HCT116 (cell line): ENCODE results near the gene LPAR6. TPM values are rescaled to one million over a fixed set of nuclear protein-coding genes. Genes with fewer than 3 reads are reported as not detected.
A peak's percentile ranks its signal among the peaks of the same experiment; 100 is the strongest.

ENCODE experiments used
- ATAC-seq: fragments of 200-7000 bp; cut with Tn5 transposase; 2 replicates; pipeline ENCODE4 v1.9.1; 2020; ENCODE audit warnings: mild to moderate bottlenecking, moderate library complexity
- Bru-seq: library from RNA; stranded (reverse); fragments of 400-500 nt; gene quantifications from one replicate; lab custom pipeline; 2021; lab: Mats Ljungman, UMichigan
- BruChase-seq, 2 experiments: library from RNA; stranded (reverse); fragments of 400-500 nt; gene quantifications; one replicate each; lab custom pipeline; 2021; lab: Mats Ljungman, UMichigan
- BruUV-seq: library from RNA; stranded (reverse); fragments of 400-500 nt; replicated peaks from 2 replicates; lab custom pipeline; 2021; lab: Mats Ljungman, UMichigan
- CTCF ChIA-PET: fragments of 300-600 bp; sonication (Branson Sonifier 250); formaldehyde crosslinking; loops from one replicate; lab custom pipeline; 2021; ENCODE audit warnings: antibody characterized with exemption; lab: Charles Lee
- POLR2A ChIA-PET: fragments of 300-600, 350-600 bp; sonication (Branson Sonifier 250); formaldehyde crosslinking; loops from one replicate; lab custom pipeline; 2021; ENCODE audit warnings: antibody characterized with exemption; lab: Charles Lee
- RAD21 ChIA-PET, 2 experiments: fragments of 300-600 bp; sonication (Branson Sonifier 250); formaldehyde crosslinking; loops; one replicate each; lab custom pipeline; 2023; ENCODE audit warnings: low total read pairs in 2 of 2; ENCODE audit not compliant: uncharacterized antibody in 2 of 2, unreplicated experiment in 2 of 2, low non-redundant PET in 1 of 2; lab: Charles Lee
- DNase-seq: peaks from one replicate; pipeline ENCODE4 v3.0.0-alpha.2; 2010; ENCODE audit warnings: low read depth, low spot score
- H2AFZ ChIP-seq: fragments of 200-600 bp; shearing (Covaris generic), sonication (generic); 2 replicates; pipeline ENCODE4 v1.6.1; 2017; ENCODE audit warnings: low read depth, mixed run types, mixed read lengths, antibody characterized with exemption, low read length; ENCODE audit not compliant: poor library complexity, severe bottlenecking
- H3K27ac ChIP-seq: 2 replicates; pipeline ENCODE4 v1.5.1; 2012; ENCODE audit warnings: low read depth, low read length
- H3K27me3 ChIP-seq: fragments of 200-600 bp; sonication (generic); 2 replicates; pipeline ENCODE4 v1.6.1; 2016; ENCODE audit warnings: mixed run types, low read length, mixed read lengths; ENCODE audit not compliant: insufficient read depth
- H3K36me3 ChIP-seq, 2 experiments: fragments of 200-500 bp in 1 of 2; fragments of 200-600 bp in 1 of 2; sonication (Bioruptor generic) in 1 of 2; sonication (generic) in 1 of 2; 2 replicates each; pipeline versions ENCODE4 v1.5.1 to v1.6.1; 2014 to 2016; ENCODE audit warnings: low read length in 2 of 2, inconsistent platforms in 1 of 2, mixed read lengths in 1 of 2, mixed run types in 1 of 2; ENCODE audit not compliant: insufficient read depth in 2 of 2, control insufficient read depth in 1 of 2
- H3K4me1 ChIP-seq, 2 experiments: fragments of 200-600 bp in 1 of 2; sonication (generic) in 1 of 2; 2 replicates each; pipeline versions ENCODE4 v1.5.1 to v1.6.1; 2012 to 2017; ENCODE audit warnings: low read length in 2 of 2, inconsistent platforms in 1 of 2, mild to moderate bottlenecking in 1 of 2, mixed read lengths in 1 of 2, mixed run types in 1 of 2, moderate library complexity in 1 of 2; ENCODE audit not compliant: insufficient read depth in 2 of 2, control insufficient read depth in 1 of 2
- H3K4me2 ChIP-seq: fragments of 200-600 bp; sonication (generic); 2 replicates; pipeline ENCODE4 v1.6.1; 2017; ENCODE audit warnings: mixed run types, low read length, mixed read lengths
- H3K4me3 ChIP-seq, 2 experiments: fragments of 200-600 bp in 1 of 2; sonication (generic) in 1 of 2; replicated peaks in 1 of 2; 2 replicates each; pipeline ENCODE4 v1.5.1; 2011 to 2016; ENCODE audit warnings: low read length in 2 of 2, control low read depth in 1 of 2, low read depth in 1 of 2, mild to moderate bottlenecking in 1 of 2, mixed read lengths in 1 of 2, mixed run types in 1 of 2
- H3K79me2 ChIP-seq: fragments of 200-600 bp; sonication (generic); 2 replicates; pipeline ENCODE4 v1.6.1; 2017; ENCODE audit warnings: mild to moderate bottlenecking, mixed run types, low read length, moderate library complexity, mixed read lengths; ENCODE audit not compliant: insufficient read depth
- H3K9ac ChIP-seq: fragments of 200-600 bp; sonication (generic); 2 replicates; pipeline ENCODE4 v1.6.1; 2016; ENCODE audit warnings: low read length, mixed read lengths
- H3K9me2 ChIP-seq: fragments of 200-600 bp; sonication (generic), shearing (Covaris generic); 2 replicates; pipeline ENCODE4 v1.6.1; 2017; ENCODE audit warnings: mixed run types, mild to moderate bottlenecking, moderate library complexity; ENCODE audit not compliant: insufficient read depth
- H3K9me3 ChIP-seq, 2 experiments: fragments of 200-500 bp in 1 of 2; fragments of 200-600 bp in 1 of 2; sonication (Bioruptor generic) in 1 of 2; sonication (generic) in 1 of 2; 2 replicates each; pipeline ENCODE4 v1.6.1; 2014 to 2017; ENCODE audit warnings: low read length in 2 of 2, mixed read lengths in 2 of 2, inconsistent platforms in 1 of 2, low read depth in 1 of 2, mild to moderate bottlenecking in 1 of 2, mixed run types in 1 of 2, moderate library complexity in 1 of 2; ENCODE audit not compliant: control insufficient read depth in 1 of 2, insufficient read depth in 1 of 2
- H4K20me1 ChIP-seq: fragments of 200-600 bp; sonication (generic), shearing (Covaris generic); 2 replicates; pipeline ENCODE4 v1.6.1; 2017; ENCODE audit warnings: mixed run types, mild to moderate bottlenecking, moderate library complexity; ENCODE audit not compliant: insufficient read depth
- CBX3 ChIP-seq: IDR thresholded peaks from 2 replicates; pipeline ENCODE4 v1.6.1; 2012; ENCODE audit warnings: low read depth
- CEBPB ChIP-seq: IDR thresholded peaks from 2 replicates; pipeline ENCODE4 v1.6.1; 2012; ENCODE audit warnings: low read depth
- ELF1 ChIP-seq: IDR thresholded peaks from 2 replicates; pipeline ENCODE4 v1.6.1; 2012; ENCODE audit warnings: low read depth, borderline replicate concordance
- EZH2 ChIP-seq: fragments of 200-600 bp; sonication (generic); IDR thresholded peaks from 2 replicates; pipeline ENCODE4 v1.6.1; 2017; ENCODE audit warnings: antibody characterized with exemption, mixed run types
- EZH2phosphoT487 ChIP-seq: fragments of 200-600 bp; IDR thresholded peaks from 2 replicates; pipeline ENCODE4 v1.6.1; 2018; ENCODE audit warnings: antibody characterized with exemption, borderline replicate concordance
- JUND ChIP-seq: IDR thresholded peaks from 2 replicates; pipeline ENCODE4 v1.6.1; 2012
- MAX ChIP-seq: IDR thresholded peaks from 2 replicates; pipeline ENCODE4 v1.6.1; 2012
- POLR2A ChIP-seq: IDR thresholded peaks from 2 replicates; pipeline ENCODE4 v1.7.0; 2011; ENCODE audit warnings: borderline replicate concordance; ENCODE audit not compliant: insufficient read depth, insufficient read length; ENCODE audit errors: extremely low read depth
- POLR2AphosphoS5 ChIP-seq: IDR thresholded peaks from 2 replicates; pipeline ENCODE4 v1.6.1; 2011; ENCODE audit warnings: mild to moderate bottlenecking, low read depth, low read length, moderate library complexity
- SRF ChIP-seq: IDR thresholded peaks from 2 replicates; pipeline ENCODE4 v1.6.1; 2012; ENCODE audit warnings: low read depth
- TCF7L2 ChIP-seq: IDR thresholded peaks from 2 replicates; pipeline ENCODE4 v1.7.0; 2011; ENCODE audit warnings: borderline replicate concordance, inconsistent platforms; ENCODE audit not compliant: insufficient read depth, insufficient read length; ENCODE audit errors: extremely low read depth
- ZNF274 ChIP-seq: fragments of 200-500 bp; sonication (Bioruptor generic); IDR thresholded peaks from 2 replicates; pipeline ENCODE4 v1.6.1; 2014; ENCODE audit warnings: mild to moderate bottlenecking, low read depth, low read length, inconsistent platforms
- intact Hi-C: fragments of 100-400 bp; cut with micrococcal nuclease; formaldehyde crosslinking; loops from 2 replicates; pipeline ENCODE4 v1.10.0; 2022
- long read RNA-seq: library from polyadenylated mRNA; unstranded; transcript quantifications from one replicate; pipeline ENCODE4 v2.0.0, GENCODE V29; 2021; ENCODE audit not compliant: unreplicated experiment
- polyA plus RNA-seq: library from polyadenylated mRNA; unstranded; fragments of >200 nt; gene quantifications from 2 replicates; pipeline ENCODE4 v1.2.1, GENCODE V29; 2012; ENCODE audit warnings: missing spikeins
- total RNA-seq: library from RNA; stranded (reverse); gene quantifications from one replicate; pipeline ENCODE4 v1.2.1, GENCODE V29; 2021; ENCODE audit not compliant: unreplicated experiment
- TF ChIP-seq, protein P1 (sequence below): IDR thresholded peaks from 2 replicates; pipeline ENCODE4 v1.6.1; 2012
- TF ChIP-seq, protein P2 (sequence below): IDR thresholded peaks from 2 replicates; pipeline ENCODE4 v1.6.1; 2011; ENCODE audit warnings: mild to moderate bottlenecking, low read length, moderate library complexity; ENCODE audit not compliant: insufficient replicate concordance; ENCODE audit errors: extremely low read depth
- TF ChIP-seq, protein P3 (sequence below): IDR thresholded peaks from 2 replicates; pipeline ENCODE4 v1.6.1; 2012; ENCODE audit warnings: low read depth

LPAR6 gene
- total RNA-seq (0.12 TPM), Bru-seq, nascent RNA (not detected), BruChase-seq, experiment 1, labeled RNA remaining after a 6-hour chase (not detected), BruChase-seq, experiment 2, labeled RNA remaining after a 2-hour chase (percentile 3 among the genes with signal in this experiment)
- 0.03 TPM in 1 of 2 replicates, not detected in the other for polyA plus RNA-seq
- long read RNA-seq, result 0 reads

- intact Hi-C loops, result no loop called here
- Histone ChIP-seq H3K79me2 (no peaks in the 10 kb centered on the region), H3K9ac (no peak within 1 kb of the TSS), H3K4me3 (no peak within 1 kb of the TSS), H3K9me2 (no peaks in the 10 kb centered on the region), H3K27me3 (no peaks in the 10 kb centered on the region), H3K27ac (no peak within 1 kb of the TSS), H2AFZ (no peak within 1 kb of the TSS), H3K4me2 (no peak within 1 kb of the TSS), H4K20me1 (no peaks in the 10 kb centered on the region), H3K9me3 (no peaks in the 10 kb centered on the region), H3K4me1 (no peaks in the 10 kb centered on the region), H3K36me3 (no peaks in the 10 kb centered on the region)
- CTCF ChIA-PET, result no interaction called here
- no TSS peak for BruUV-seq
- ATAC-seq, result no peak
- DNase-seq, result no peak
- RAD21 ChIA-PET, result no interaction called here
- TF ChIP-seq, protein P1, sequence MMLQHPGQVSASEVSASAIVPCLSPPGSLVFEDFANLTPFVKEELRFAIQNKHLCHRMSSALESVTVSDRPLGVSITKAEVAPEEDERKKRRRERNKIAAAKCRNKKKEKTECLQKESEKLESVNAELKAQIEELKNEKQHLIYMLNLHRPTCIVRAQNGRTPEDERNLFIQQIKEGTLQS, result no peak
- TF ChIP-seq POLR2A (no peak), EZH2 (no peak), SRF (no peak), ELF1 (no peak), EZH2phosphoT487 (no peak), MAX (no peak), TCF7L2 (no peak), ZNF274 (no peak), CBX3 (no peak), JUND (no peak), CEBPB (no peak), POLR2AphosphoS5 (no peak)
- TF ChIP-seq, protein P2, sequence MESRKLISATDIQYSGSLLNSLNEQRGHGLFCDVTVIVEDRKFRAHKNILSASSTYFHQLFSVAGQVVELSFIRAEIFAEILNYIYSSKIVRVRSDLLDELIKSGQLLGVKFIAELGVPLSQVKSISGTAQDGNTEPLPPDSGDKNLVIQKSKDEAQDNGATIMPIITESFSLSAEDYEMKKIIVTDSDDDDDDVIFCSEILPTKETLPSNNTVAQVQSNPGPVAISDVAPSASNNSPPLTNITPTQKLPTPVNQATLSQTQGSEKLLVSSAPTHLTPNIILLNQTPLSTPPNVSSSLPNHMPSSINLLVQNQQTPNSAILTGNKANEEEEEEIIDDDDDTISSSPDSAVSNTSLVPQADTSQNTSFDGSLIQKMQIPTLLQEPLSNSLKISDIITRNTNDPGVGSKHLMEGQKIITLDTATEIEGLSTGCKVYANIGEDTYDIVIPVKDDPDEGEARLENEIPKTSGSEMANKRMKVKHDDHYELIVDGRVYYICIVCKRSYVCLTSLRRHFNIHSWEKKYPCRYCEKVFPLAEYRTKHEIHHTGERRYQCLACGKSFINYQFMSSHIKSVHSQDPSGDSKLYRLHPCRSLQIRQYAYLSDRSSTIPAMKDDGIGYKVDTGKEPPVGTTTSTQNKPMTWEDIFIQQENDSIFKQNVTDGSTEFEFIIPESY, result no peak
- TF ChIP-seq, protein P3, sequence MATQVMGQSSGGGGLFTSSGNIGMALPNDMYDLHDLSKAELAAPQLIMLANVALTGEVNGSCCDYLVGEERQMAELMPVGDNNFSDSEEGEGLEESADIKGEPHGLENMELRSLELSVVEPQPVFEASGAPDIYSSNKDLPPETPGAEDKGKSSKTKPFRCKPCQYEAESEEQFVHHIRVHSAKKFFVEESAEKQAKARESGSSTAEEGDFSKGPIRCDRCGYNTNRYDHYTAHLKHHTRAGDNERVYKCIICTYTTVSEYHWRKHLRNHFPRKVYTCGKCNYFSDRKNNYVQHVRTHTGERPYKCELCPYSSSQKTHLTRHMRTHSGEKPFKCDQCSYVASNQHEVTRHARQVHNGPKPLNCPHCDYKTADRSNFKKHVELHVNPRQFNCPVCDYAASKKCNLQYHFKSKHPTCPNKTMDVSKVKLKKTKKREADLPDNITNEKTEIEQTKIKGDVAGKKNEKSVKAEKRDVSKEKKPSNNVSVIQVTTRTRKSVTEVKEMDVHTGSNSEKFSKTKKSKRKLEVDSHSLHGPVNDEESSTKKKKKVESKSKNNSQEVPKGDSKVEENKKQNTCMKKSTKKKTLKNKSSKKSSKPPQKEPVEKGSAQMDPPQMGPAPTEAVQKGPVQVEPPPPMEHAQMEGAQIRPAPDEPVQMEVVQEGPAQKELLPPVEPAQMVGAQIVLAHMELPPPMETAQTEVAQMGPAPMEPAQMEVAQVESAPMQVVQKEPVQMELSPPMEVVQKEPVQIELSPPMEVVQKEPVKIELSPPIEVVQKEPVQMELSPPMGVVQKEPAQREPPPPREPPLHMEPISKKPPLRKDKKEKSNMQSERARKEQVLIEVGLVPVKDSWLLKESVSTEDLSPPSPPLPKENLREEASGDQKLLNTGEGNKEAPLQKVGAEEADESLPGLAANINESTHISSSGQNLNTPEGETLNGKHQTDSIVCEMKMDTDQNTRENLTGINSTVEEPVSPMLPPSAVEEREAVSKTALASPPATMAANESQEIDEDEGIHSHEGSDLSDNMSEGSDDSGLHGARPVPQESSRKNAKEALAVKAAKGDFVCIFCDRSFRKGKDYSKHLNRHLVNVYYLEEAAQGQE, result no peak
- POLR2A ChIA-PET, result no interaction called here
Measured at GRCh38 chr13:48412881-48413351, at the start of gene LPAR6. Gene LPAR6, minus strand, starts transcription at chr13:48413113. Its CDS starts 690 bp downstream, at chr13:48412423.
